GM21367 (cell line): ENCODE results near the gene COX4I2.

Experiments
- ATAC-seq: cut with Tn5 transposase; IDR thresholded peaks from one replicate; pipeline ENCODE4 v1.9.1; 2021; ENCODE audit not compliant: unreplicated experiment

The COX4I2 gene

DNA sequence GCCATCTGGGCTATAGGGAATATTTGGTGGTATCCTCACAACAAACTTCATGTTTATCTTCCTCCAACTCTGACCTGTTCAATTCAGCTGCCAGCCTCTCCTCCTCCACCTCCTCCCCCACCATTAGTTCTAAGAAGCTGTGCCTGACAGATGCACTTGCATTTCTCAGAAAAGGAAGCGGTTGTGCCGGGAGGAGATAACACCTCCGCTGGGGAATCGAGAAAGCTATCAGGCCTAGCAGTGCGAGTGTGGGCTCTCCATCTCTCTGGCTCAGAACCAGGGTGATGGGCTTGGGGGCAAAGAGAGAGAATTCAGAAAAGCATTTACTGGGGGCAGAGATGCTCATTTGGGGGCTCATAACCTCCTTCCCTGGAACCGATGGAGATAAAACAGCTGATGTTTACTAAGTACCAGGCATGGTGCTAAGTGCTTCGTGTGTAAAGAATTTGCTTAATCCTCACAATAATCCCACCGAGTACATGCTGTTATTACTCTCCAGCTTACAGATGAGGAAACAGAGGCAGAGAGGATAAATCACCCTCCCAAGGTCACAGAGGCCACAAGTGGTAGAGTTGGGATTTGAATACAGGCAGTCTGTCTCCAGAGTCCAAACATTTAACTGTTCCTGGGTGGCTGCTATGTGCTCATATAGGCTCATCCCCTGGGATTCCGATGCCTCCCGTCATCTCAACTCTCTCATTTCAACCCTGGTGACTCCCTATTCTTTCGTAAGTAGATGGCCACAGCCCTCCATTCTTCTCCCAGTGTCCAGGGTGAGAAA lies 38.3 kb downstream of the COX4I2 start:
- no peak for ATAC-seq

DNA sequence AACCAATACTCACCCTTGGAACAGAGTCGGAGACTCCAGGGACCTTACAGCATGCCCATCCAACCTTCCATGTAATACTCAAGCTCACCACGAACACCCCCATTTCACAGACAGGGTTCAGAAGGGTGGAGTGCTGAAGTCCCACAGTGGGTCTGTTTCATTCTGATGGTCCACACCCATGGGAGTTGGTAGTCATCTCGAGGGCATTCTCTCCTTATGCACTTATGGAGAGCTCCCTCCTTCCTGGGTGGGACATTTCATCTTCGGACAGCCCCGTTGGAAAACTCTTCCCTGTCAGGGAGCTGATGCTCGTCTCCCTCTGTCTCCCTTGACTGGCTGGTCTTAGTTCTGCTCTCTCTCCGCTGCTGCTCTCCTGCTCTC lies 38.9 kb downstream of the COX4I2 start:
- ATAC-seq: no peak

DNA sequence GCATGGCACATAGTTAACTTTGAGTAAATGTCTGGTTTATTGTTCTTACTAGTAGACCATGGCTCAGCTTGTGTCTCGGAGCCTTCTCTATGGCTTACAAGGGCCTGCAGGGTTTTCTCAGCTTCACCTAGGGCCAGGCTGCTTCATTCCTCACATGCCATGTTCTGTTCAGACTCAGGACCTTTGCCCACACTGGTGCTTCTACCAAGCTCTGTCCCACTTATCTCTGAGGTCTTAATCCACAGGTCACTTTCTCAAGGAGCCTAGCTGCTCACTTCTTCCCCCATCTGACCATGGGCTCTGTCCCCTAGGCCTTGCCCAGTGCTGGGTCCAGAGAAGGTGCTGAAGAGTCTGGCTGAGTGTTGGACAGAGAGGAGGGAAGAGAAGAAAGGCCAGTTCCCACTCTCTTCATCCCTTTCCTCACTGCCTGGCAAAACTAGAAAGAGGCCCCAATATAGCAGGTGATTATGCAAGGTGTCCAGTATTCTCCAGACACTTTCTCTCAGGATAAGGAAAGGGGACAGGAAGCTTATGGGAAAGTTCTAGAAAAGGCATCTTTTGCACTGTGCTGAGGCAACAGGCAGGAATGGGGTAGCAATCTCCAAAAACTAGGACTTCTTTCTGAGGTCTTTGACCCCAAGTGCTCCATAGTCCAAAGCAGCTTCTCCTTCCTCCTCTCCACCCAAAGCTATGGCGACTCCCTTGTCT lies 40.0 kb downstream of the COX4I2 start:
- ATAC-seq: no peak

DNA sequence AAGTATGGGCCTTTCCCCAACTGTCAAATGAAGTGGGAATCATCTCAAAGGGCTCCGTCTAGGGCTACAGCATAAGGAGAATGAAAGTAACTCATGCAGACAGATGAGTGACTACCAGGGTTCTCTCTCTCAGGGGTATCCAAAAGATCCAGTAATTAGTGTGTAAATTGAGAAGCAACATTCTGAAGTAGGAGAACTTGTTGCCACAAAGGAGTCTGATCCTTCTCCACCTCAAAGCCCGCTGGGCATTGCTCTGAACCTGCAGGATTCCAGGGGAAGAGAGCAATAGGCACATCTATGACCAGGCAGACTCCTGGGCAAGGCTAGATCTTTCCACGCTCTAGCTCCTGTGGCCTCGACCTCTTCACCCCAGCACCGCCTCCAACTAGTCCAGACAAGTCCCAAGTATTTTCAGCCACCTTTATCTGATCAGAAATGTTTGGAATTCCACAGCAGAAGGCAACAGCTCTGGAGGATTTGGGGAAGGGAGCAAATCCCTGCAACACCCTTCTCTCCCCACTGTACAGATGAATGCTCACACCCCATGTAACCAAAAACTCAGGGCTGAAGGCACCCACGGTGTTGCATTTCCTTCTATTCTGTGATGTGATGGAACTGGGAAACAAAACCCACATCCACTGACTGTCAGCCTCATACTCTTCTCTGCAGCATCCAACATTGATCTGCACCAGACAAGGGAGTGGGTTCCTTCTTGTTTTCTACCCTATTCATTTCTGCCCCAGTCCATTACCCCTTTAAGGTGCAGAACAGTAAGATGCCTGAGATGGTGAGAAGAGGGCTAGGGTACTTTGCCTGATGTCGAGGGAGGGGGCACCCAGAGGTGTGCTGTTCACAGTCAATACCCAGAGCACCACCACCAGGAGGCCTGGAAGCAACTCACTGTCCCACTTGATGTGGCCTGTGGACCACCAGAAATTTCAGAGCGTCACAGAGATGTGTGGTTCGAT lies 41.0 kb downstream of the COX4I2 start:
- no peak for ATAC-seq

DNA sequence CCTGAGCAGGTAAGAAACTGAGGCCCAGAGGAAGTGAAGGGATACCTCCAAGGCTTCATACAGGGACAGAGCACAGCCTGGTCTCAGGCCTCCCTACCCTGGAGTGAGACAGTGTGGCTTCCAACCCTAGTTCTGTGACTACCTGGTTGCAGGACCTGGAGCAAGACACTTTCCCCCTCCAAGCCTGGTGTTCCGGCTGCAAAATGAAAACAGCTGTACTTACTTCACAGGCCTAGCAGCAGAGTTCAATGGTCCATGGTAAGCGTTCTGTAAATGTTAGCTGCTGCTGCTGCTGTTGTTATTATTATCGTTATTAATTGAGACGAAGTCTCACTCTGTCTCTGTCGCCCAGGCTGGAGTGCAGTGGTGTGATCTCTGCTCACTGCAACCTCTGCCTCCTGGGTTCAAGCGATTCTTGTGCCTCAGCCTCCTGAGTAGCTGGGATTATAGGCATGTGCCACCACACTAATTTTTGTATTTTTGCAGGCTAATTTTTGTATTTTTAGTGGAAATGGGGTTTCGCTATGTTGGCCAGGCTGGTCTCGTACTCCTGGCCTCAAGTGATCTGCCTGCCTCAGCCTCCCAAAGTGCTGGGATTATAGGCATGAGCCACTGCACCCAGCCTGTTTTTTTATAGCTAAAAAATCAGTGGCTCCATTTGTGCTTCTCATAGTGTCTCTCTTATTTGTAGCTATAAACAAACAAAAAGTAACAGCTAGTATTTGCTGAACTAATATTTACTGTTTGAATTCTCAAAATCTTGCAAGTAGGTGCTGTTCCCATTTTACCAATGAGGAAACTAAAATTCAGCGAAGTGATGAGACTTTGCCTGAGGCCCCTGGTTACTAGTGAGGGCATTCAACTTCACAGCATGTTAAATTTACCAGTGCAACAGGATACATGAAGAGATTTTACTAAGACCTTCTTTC lies 41.9 kb downstream of the COX4I2 start:
- no peak for ATAC-seq

DNA sequence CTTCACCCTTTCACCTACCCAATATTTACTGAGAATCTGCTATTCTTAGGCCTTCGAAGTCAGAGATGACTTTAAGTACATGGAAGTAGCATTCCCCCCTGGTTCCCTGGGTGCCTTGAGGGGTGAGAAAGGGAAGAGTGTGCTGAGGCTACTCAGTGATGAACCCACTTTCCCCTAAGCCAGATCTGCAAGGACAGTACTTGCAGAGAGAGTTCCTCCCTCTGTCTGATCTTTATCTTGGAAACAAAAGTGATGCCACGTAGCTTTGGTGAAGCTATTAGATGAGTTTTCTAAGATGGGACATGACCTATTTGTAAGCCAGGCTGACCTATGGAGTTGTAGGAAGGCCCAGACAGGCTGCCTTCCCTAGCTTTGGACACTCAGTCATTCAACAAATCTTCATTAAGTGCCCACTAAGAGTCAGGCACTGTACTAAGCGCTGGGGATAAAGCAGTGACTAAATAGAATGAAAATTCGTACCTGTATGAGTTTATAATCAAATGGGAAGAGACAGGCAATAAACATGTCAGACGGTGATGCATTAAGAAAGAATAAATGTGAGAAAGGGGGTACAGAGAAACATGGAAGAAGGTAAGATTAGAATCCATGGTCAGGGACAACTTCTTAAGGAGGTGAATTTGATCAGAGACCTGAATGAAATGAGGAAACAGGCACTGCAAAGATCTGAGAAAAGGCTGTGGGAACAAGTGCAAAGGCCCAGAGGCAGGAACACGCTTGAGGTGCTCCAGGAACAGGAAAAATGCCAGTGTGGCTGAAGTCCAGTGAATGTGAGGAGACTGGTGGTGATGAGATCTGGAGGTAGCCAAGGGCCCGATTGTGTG lies 42.8 kb downstream of the COX4I2 start:
- no peak for ATAC-seq

DNA sequence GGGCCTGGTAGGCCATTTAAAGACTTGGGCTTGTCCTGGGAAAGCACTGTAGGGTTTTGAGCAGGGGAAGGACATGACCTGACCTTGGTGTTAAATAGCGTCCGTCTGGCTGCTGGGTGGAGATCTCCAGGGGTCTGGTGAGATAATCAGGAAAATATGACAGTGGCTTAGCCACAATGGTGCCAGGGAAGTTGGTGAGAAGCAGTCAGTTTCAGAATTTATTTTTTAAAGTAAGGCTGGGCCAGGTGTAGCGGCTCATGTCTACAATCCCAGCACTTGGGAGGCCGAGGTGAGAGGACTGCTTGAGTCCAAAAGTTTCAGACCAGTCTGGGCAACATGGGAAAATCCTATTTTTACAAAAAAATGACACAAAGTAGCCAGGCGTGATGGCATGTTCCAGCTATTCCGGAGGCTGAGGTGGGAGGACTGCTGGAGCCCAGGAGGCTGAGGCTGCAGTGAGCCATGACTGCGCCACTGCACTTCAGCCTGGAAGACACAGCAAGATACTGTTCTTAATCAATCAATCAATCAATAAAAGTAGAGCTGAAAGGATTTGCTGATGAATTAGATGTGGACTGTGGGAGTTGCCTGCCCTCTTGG lies 43.5 kb downstream of the COX4I2 start:
- no peak for ATAC-seq

DNA sequence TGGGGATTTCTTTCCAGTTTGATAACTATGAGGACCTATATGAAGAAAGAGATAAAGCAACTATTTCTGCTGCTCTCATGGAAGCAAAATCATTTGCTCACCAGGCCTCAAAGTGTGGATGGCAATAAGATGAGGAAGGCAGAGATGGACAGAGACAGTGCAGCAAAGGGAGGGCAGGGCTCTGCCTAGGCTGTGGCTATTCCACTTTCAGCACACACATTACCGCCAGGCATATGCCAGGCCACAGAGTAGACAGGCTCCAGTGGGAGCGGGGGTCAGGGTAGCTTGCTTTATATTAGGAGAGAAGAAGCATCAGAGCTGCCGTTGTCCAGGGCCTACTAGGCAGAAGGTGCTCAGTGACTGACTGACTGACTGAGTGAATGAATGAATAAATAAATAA lies 44.1 kb downstream of the COX4I2 start:
- ATAC-seq: no peak

DNA sequence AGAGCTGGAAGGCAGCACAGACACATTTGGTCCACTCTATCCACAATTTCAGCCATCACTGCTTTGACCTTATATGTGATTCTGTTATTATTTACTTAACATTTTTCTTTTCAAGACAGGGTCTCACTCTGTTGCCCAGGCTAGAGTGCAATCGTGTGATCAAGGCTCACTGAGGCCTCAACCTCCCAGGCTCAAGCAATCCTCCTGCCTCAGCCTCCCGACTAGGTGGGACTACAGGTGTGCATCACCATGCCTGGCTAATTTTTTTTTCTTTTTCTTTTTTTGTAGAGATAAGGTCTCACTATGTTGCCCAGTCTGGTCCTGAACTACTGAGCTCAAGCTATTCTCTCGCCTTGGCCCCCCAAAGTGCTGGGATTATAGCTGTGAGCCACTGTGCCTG lies 44.6 kb downstream of the COX4I2 start:
- ATAC-seq: no peak

DNA sequence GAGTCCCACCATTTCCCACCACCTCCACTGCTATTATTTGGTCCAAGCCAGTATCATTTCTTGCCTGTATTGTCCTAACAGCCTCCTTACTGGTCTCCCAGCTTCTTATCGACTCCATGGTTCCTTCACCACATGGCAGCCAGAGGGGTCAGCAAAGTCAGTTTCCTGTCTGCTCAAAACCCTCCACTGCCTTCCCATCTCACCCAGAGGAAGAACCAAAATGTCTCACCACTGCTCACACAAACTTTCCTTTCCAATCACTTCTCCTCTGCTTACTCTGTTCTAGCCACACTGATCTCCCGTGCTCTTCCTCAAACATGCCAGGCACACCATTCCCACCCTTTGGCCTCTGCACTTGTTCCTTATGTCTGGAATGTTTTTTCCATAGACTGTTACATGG lies 45.2 kb downstream of the COX4I2 start:
- ATAC-seq: no peak

DNA sequence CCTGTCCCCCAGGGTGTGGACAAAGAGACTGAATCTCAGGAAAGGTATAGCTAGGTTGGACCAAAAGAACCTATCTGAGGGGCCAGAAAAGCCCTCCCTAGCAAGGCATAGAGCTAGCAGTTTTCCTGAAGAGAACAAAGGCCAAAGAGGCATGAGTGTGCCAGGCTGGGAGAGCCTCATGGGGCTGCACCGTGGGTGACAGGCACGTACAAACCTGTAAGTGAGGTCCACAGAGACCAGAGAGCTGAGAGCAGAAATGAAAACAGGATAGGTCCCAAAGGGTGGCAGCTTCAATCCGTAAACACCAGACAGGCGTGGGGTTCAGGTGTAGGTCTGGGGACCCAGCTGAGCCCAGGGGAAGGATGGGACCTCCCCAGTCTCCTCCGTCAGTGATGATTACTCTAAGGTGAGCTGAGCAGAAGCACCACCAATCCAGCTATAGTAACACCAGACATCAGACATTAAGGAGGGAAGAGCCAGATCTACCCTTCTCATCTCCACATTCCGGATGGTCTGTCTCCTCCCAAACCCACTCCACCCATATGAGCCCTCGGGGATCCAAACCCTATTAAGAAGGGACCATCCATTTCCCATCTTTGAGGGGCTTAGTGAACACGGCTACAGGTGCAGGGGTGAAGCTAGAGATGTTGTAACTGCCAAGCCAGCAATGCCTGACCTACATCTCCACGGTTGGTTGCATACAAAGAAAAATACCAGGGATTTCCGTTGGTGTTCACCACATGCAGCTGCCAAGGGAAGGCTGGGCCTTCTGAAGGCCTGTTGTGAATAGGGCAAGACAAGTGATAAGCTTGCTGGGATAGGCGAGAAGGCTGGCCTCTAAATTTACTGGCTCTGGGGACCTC lies 46.7 kb downstream of the COX4I2 start:
- ATAC-seq: no peak

DNA sequence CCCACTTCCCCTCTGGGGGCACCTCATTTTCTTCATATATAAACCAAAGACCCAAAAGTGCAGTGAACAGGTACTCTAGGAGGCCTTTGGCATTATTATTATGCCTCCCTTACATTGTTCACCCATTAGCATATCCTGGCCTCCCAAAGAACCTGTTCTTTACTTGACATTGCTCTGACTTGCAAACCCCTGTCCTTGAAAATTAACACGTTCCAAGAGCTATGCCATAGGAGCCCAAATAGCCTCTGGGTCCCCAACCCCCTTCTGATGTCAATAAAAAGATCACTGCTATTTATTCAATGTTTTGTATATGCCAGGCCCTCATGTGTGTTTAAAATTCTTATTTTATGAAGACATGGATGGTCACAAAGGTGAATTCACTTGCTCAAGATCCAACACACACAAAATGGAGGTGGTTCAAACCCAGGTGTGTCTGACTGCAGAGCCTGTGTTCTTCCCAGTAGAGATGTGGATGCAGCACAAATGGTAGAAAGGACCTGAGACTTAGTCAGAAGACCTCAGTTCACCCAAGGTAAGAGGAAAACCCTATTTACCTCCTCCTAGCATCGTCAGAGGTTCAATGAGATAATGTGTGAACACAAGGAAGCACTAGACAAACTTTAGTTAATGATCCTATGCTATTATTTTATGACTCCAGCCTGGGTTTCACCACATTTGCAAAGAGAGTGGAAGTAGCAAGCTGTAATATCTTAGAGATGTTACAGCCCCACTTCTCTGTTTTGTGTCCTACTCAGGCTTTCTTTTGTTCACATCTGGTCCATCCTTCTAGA lies 48.3 kb downstream of the COX4I2 start:
- no peak for ATAC-seq

DNA sequence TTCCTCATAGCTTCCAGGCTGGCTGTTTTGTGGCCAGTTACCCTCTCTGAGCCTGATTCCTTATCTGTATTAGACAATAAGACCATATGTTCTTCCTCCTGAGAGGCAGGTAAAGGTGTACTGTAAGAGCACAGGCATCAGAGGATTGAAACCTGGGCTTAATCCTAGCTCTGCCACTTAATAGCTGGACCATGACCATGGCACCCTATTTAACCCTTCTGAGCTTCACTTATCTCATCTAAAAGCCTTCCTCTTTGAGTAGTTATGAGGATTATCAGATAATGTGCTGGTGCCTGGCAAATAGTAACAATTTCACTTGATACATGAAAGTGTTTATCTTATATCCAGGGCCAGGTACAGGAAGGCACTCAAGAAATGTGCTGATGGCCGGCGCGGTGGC lies 50.1 kb downstream of the COX4I2 start:
- ATAC-seq: no peak

DNA sequence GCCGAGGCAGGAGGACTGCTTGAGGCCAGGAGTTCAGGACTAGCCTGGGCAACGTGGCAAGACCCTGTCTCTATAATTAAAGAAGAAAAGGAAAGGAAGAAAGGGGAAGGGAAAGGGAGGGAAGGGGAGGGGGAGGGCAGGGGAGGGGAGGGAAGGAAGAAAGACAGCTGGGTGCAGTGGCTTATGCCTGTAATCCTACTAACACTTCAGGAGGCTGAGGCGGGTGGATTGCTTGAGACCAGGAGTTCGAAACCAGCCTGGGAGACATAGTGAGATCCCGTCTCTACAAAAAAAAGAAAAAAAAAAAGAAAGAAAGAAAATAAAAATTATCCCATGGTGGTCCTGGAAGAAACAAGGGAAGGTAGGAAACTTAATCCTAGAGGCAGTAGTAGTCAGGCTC lies 51.4 kb downstream of the COX4I2 start:
- no peak for ATAC-seq

DNA sequence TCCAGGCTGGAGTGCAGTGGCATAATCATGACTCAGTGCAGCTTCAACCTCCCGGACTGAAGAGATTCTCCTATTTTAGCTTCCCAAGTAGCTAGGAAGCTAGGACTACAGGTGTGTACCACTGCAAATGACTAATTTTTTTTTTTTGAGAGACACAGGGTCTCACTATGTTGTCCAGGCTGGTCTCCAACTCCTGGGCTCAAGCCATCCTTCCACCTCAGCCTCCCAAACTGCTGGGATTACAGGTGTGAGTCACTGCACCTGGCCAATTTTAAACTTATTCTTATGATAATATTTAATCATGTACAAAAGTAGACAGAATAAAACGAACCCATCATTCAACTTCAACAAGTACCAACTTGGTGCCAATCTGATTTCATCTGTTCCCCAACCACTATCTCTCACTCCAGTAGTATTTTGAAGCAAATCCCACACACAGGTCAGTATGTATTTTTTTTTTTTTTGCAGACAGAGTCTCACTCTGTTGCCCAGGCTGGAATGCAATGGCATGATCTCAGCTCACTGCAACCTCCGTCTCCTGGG lies 52.5 kb downstream of the COX4I2 start:
- ATAC-seq: no peak

DNA sequence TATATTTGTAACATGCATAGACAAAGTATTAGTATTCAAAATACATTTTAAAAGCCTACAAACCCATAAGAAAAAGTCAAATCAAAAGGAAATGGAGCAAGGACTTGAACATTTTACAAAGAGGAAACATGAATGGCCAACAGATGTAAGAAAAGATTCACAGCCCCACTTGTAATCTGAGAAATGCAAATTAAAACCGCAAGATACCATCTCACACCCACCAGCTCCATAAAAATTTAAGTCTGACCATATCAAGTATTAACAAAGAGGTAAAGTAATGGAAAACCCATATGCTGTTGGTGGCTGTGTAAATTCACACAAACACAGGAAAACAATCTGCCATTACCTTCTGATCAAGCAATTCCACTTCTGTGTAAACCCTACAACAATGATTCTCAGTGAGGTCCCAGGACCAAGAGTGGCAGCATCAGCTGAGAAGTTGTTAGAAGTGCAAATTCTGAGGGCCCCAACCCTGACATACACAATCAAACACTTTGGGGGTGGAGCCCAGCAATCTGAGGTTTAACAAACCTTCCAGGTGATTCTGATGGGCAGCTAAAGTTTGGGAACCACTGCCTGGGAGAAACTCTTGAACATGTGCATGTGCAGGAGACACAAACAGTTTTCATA lies 54.0 kb downstream of the COX4I2 start:
- peak; percentile 56 for ATAC-seq

DNA sequence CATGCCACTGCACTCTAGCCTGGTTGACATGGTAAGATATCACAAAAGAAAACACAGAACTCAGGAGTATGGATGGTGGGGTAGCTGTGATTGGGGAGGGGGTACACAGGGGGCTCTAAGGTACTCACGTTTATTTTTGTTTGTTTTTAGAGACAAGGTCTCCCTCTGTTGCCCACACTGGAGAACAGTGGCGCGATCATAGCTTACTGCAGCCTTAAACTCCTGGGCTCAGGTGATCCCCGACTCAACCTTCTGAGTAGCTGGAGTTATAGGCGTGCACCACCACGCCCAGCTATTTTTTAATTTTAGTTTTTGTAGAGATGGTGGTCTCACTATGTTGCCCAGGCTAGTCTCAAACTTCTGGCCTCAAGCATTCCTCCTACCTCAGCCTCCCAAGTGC lies 55.7 kb downstream of the COX4I2 start:
- no peak for ATAC-seq
